NB4 (cell line): ENCODE measurements around the gene SASH1.

ENCODE experiments used
- POLR2A ChIP-seq: IDR thresholded peaks from 2 replicates; pipeline ENCODE4 v1.6.1; 2011; ENCODE audit warnings: mild to moderate bottlenecking; ENCODE audit not compliant: insufficient read length; ENCODE audit errors: extremely low read depth
- TF ChIP-seq, protein P1 (sequence below): IDR thresholded peaks from one replicate; pipeline ENCODE4 v1.5.1; 2012; ENCODE audit warnings: low read depth, low read length

DNA sequence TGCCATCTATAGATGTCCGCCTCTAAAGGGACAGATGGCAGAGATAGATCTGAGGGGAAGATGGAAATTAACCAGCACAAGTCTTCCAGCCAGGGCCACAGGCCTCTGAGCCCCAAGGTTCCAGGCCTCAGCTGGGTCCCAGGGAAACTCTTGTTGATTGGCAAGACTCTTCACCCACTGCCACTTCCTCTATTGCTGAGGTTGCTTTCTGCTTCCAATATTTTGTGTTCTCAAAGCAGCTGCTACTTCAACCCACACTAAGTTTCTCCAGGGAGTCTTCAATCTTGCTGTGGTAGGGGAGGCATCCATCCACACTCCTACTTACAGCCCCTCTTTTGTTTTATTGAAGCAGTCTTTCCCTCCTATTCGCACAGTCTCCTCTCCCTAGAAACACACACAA lies 36.4 kb upstream of the SASH1 start:
- no peak for TF ChIP-seq POLR2A
- TF ChIP-seq, protein P1, sequence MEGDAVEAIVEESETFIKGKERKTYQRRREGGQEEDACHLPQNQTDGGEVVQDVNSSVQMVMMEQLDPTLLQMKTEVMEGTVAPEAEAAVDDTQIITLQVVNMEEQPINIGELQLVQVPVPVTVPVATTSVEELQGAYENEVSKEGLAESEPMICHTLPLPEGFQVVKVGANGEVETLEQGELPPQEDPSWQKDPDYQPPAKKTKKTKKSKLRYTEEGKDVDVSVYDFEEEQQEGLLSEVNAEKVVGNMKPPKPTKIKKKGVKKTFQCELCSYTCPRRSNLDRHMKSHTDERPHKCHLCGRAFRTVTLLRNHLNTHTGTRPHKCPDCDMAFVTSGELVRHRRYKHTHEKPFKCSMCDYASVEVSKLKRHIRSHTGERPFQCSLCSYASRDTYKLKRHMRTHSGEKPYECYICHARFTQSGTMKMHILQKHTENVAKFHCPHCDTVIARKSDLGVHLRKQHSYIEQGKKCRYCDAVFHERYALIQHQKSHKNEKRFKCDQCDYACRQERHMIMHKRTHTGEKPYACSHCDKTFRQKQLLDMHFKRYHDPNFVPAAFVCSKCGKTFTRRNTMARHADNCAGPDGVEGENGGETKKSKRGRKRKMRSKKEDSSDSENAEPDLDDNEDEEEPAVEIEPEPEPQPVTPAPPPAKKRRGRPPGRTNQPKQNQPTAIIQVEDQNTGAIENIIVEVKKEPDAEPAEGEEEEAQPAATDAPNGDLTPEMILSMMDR, result no peak
